ENCODE measurements around the gene CAPN3. TPM values are rescaled to one million over a fixed set of nuclear protein-coding genes. Genes with fewer than 3 reads are reported as not detected.

CAPN3 gene
- total and polyA plus RNA-seq, 2 experiments from 2014 or later: 15.6 to 18.4 TPM

DNA sequence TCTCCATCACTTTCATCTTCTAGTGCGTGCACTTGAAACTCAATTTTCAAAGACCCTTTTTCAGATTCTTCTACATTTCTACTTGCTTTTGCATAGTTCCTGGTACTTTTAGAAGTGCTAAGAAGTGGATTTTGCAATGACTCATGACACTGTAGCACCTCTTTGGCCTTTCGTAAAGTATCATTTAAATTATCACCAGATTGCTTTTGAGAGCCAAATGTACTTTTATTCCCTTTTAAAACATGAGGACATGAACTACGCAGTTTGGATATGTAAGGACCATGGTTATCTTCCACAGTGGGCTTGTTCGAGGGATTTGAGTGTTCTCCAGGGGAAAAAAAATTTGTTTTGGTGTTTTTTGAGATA, 91.1 kb downstream of the CAPN3 start:
- Histone ChIP-seq H4K20me1 (ENCODE audit: insufficient read depth, poor library complexity, severe bottlenecking) (peaks cover 4% of the 10 kb centered on the region), H3K79me2 (peaks cover 11% of the 10 kb centered on the region), H3K9me3 (ENCODE audit: low read depth) (no peaks in the 10 kb centered on the region), H3K9me2 (replicated peaks; ENCODE audit: insufficient read depth) (no peaks in the 10 kb centered on the region), H3K36me3 (replicated peaks; ENCODE audit: insufficient read depth, low read depth) (no peaks in the 10 kb centered on the region), H3K27ac (no peak overlapping the region), H3K4me1 (ENCODE audit: insufficient read depth) (no peaks in the 10 kb centered on the region), H3K4me3 (no peak overlapping the region), H3K27me3 (no peaks in the 10 kb centered on the region), H3K4me2 (no peak overlapping the region), H2AFZ (no peak overlapping the region)
- TF ChIP-seq EZH2phosphoT487 (IDR thresholded peaks at IDR 0.05; ENCODE audit: low read depth, severe bottlenecking, unreplicated experiment) (no peak), EZH2 (IDR thresholded peaks at IDR 0.05; ENCODE audit: borderline replicate concordance) (no peak)
- TF ChIP-seq, protein P1, sequence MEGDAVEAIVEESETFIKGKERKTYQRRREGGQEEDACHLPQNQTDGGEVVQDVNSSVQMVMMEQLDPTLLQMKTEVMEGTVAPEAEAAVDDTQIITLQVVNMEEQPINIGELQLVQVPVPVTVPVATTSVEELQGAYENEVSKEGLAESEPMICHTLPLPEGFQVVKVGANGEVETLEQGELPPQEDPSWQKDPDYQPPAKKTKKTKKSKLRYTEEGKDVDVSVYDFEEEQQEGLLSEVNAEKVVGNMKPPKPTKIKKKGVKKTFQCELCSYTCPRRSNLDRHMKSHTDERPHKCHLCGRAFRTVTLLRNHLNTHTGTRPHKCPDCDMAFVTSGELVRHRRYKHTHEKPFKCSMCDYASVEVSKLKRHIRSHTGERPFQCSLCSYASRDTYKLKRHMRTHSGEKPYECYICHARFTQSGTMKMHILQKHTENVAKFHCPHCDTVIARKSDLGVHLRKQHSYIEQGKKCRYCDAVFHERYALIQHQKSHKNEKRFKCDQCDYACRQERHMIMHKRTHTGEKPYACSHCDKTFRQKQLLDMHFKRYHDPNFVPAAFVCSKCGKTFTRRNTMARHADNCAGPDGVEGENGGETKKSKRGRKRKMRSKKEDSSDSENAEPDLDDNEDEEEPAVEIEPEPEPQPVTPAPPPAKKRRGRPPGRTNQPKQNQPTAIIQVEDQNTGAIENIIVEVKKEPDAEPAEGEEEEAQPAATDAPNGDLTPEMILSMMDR (IDR thresholded peaks at IDR 0.05; ENCODE audit: poor library complexity): no peak
- WGBS (ENCODE audit: low lambda C conversion rate, missing lambda C conversion rate): 95% methylated on average over 4 of the region's 4 CpGs
- DNase-seq (ENCODE audit: low spot score): no peak

DNA sequence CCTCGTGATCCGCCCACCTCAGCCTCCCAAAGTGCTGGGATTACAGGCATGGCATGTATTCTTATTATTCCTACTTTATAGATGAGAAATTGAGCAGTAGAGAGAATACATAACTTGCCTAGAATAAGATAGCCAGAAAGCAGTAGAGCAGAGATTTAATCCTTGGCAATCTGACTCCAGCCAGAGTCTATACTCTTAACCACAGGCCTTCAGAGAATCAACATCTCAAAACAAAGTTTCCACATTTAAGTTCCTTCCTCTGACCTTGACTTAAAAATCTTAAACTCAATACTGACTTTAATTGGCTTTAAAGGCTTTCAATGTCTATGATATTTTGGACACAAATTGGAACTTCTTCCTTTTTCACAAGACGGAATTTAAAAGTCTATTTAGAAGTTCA, 94.5 kb downstream of the CAPN3 start:
- Histone ChIP-seq H3K27ac (no peak overlapping the region), H3K4me3 (no peak overlapping the region), H3K79me2 (peaks cover 16% of the 10 kb centered on the region), H3K9me3 (ENCODE audit: low read depth) (no peaks in the 10 kb centered on the region), H3K36me3 (replicated peaks; ENCODE audit: insufficient read depth, low read depth) (no peaks in the 10 kb centered on the region), H3K4me2 (no peak overlapping the region), H3K9me2 (replicated peaks; ENCODE audit: insufficient read depth) (no peaks in the 10 kb centered on the region), H3K27me3 (no peaks in the 10 kb centered on the region), H3K4me1 (ENCODE audit: insufficient read depth) (peaks cover 6% of the 10 kb centered on the region), H4K20me1 (ENCODE audit: insufficient read depth, poor library complexity, severe bottlenecking) (no peaks in the 10 kb centered on the region), H2AFZ (no peak overlapping the region)
- DNase-seq (ENCODE audit: low spot score): no peak
- WGBS (ENCODE audit: low lambda C conversion rate, missing lambda C conversion rate): 97% methylated on average over 3 of the region's 3 CpGs
- no peak for TF ChIP-seq EZH2 (IDR thresholded peaks at IDR 0.05; ENCODE audit: borderline replicate concordance)
- TF ChIP-seq EZH2phosphoT487 (IDR thresholded peaks at IDR 0.05; ENCODE audit: low read depth, severe bottlenecking, unreplicated experiment): no peak
- TF ChIP-seq, protein P1 (IDR thresholded peaks at IDR 0.05; ENCODE audit: poor library complexity): no peak

DNA sequence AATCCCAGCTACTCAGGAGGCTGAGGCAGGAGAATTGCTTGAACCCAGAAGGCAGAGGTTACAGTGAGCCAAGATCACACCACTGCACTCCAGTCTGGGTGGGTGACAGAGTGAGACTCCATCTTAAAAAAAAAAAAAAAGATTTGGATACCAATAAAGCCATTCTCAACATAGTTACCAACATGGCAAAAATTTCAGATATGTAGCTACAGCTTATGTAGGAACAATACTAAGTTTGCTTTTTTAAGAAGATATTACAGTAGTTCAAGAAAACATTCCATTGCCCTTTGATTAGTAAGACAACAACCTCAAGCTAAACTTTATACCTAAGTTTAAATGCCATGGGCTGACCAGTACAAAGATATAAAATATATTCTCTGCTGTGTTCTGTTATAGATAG, 97.2 kb downstream of the CAPN3 start:
- Histone ChIP-seq H3K9me2 (replicated peaks; ENCODE audit: insufficient read depth) (no peaks in the 10 kb centered on the region), H3K4me3 (peak overlapping the region; percentile 15)

More for the DNA sequence above, 97.2 kb downstream of the CAPN3 start:
- H3K4me1 ChIP-seq (ENCODE audit: insufficient read depth): peaks cover 6% of the 10 kb centered on the region
- TF ChIP-seq, protein P1 (IDR thresholded peaks at IDR 0.05; ENCODE audit: poor library complexity): no peak
- no peak for TF ChIP-seq EZH2phosphoT487 (IDR thresholded peaks at IDR 0.05; ENCODE audit: low read depth, severe bottlenecking, unreplicated experiment)
- no peak for TF ChIP-seq EZH2 (IDR thresholded peaks at IDR 0.05; ENCODE audit: borderline replicate concordance)
- DNase-seq (ENCODE audit: low spot score): no peak
- H3K4me2 ChIP-seq: peak overlapping the region; percentile 66
- no peak overlapping the region for H2AFZ ChIP-seq
- peaks cover 19% of the 10 kb centered on the region for H3K79me2 ChIP-seq
- no peaks in the 10 kb centered on the region for H3K36me3 ChIP-seq (replicated peaks; ENCODE audit: insufficient read depth, low read depth)
- no peaks in the 10 kb centered on the region for H3K9me3 ChIP-seq (ENCODE audit: low read depth)
- no peaks in the 10 kb centered on the region for H3K27me3 ChIP-seq
- H3K27ac ChIP-seq: peak overlapping the region; percentile 93
- H4K20me1 ChIP-seq (ENCODE audit: insufficient read depth, poor library complexity, severe bottlenecking): no peaks in the 10 kb centered on the region
